Progenitor cell of endocrine pancreas (in vitro differentiated cells): ENCODE data around the gene PARD6G. TPM values are rescaled to one million over a fixed set of nuclear protein-coding genes. Genes with fewer than 3 reads are reported as not detected.
A peak's percentile ranks its signal among the peaks of the same experiment; 100 is the strongest.

ENCODE experiments used
- DNase-seq: peaks from one replicate; pipeline ENCODE4 v3.0.0; 2021; ENCODE audit warnings: low spot score; ENCODE audit not compliant: unreplicated experiment
- H3K27ac Mint-ChIP-seq: 2 replicates; pipeline ENCODE4 v1.8.0; 2021; ENCODE audit warnings: mild to moderate bottlenecking, moderate library complexity, mixed read lengths
- H3K27me3 Mint-ChIP-seq: 2 replicates; pipeline ENCODE4 v1.8.0; 2021; ENCODE audit warnings: mixed read lengths
- H3K36me3 Mint-ChIP-seq: 2 replicates; pipeline ENCODE4 v1.8.0; 2022; ENCODE audit warnings: mixed read lengths; ENCODE audit not compliant: insufficient read depth
- H3K4me1 Mint-ChIP-seq: 2 replicates; pipeline ENCODE4 v1.8.0; 2021; ENCODE audit warnings: low read depth, mixed read lengths
- H3K4me3 Mint-ChIP-seq: 2 replicates; pipeline ENCODE4 v1.8.0; 2021; ENCODE audit warnings: low read depth, mild to moderate bottlenecking, moderate library complexity, mixed read lengths
- H3K9me3 Mint-ChIP-seq: 2 replicates; pipeline ENCODE4 v1.8.0; 2021; ENCODE audit warnings: low read depth, mixed read lengths
- CTCF ChIP-seq: fragments of 200-600 bp; sonication (generic); IDR thresholded peaks from one replicate; pipeline ENCODE4 v1.5.0; 2021; ENCODE audit warnings: antibody characterized with exemption, mild to moderate bottlenecking; ENCODE audit not compliant: unreplicated experiment
- total RNA-seq: library from RNA; stranded (reverse); gene quantifications from 2 replicates; pipeline ENCODE4 v1.2.1, GENCODE V29; 2021

Gene PARD6G
- total RNA-seq, 1 donor from 2014 or later, result 25.8 TPM

- peaks cover 4% of the 10 kb centered on the region for H3K9me3 Mint-ChIP-seq
- no peaks in the 10 kb centered on the region for H3K27me3 Mint-ChIP-seq
- no peak overlapping the region for H3K27ac Mint-ChIP-seq
- H3K4me3 Mint-ChIP-seq, result no peak overlapping the region
- no peak for TF ChIP-seq CTCF
- H3K36me3 Mint-ChIP-seq, result peaks cover 24% of the 10 kb centered on the region
- H3K4me1 Mint-ChIP-seq, result peaks cover 3% of the 10 kb centered on the region
- DNase-seq, result no peak
Observed at GRCh38 chr18:80124131-80124530, 123.2 kb downstream of the PARD6G start.

GRCh38 chr18:80120932-80121331 is 126.4 kb downstream of the PARD6G start:
- Mint-ChIP-seq H3K36me3 (peaks cover 25% of the 10 kb centered on the region), H3K27ac (peak overlapping the region; percentile 51), H3K4me1 (peaks cover 11% of the 10 kb centered on the region)

GRCh38 chr18:80119111-80119510 is 128.2 kb downstream of the PARD6G start:
- Mint-ChIP-seq H3K27me3 (no peaks in the 10 kb centered on the region), H3K4me3 (no peak overlapping the region), H3K27ac (peak overlapping the region; percentile 90), H3K9me3 (no peaks in the 10 kb centered on the region), H3K36me3 (peaks cover 25% of the 10 kb centered on the region), H3K4me1 (peaks cover 11% of the 10 kb centered on the region)
- no peak for TF ChIP-seq CTCF
- no peak for DNase-seq

More at GRCh38 chr18:80120932-80121331, 126.4 kb downstream of the PARD6G start:
- Mint-ChIP-seq H3K9me3 (no peaks in the 10 kb centered on the region), H3K4me3 (no peak overlapping the region), H3K27me3 (no peaks in the 10 kb centered on the region)
- DNase-seq, result no peak
- no peak for TF ChIP-seq CTCF

GRCh38 chr18:80115035-80115434 is 132.3 kb downstream of the PARD6G start:
- DNase-seq, result no peak
- Mint-ChIP-seq H3K27me3 (no peaks in the 10 kb centered on the region), H3K4me3 (no peak overlapping the region), H3K36me3 (peaks cover 11% of the 10 kb centered on the region), H3K9me3 (no peaks in the 10 kb centered on the region), H3K27ac (no peak overlapping the region), H3K4me1 (peaks cover 22% of the 10 kb centered on the region)
- no peak for TF ChIP-seq CTCF

- H3K4me3 Mint-ChIP-seq, result no peak overlapping the region
- H3K9me3 Mint-ChIP-seq, result no peaks in the 10 kb centered on the region
- H3K27ac Mint-ChIP-seq, result peak overlapping the region; percentile 67
- H3K27me3 Mint-ChIP-seq, result no peaks in the 10 kb centered on the region
- TF ChIP-seq CTCF, result no peak
- peaks cover 11% of the 10 kb centered on the region for H3K4me1 Mint-ChIP-seq
- no peak for DNase-seq
- H3K36me3 Mint-ChIP-seq, result peaks cover 6% of the 10 kb centered on the region
Observed at GRCh38 chr18:80112624-80113248, 134.6 kb downstream of the PARD6G start.
